Choroid plexus epithelial cell (primary cell): ENCODE data around the gene HTRA1.

Experiments
- DNase-seq: peaks from one replicate; pipeline ENCODE4 v3.0.0-alpha.2; 2010; ENCODE audit warnings: low read depth
- H3K4me3 ChIP-seq: 2 replicates; pipeline ENCODE4 v1.5.1; 2011; ENCODE audit warnings: low read depth, mild to moderate bottlenecking, control low read depth, low read length, moderate library complexity
- TF ChIP-seq, protein P1 (sequence below): conservative IDR thresholded peaks from 2 replicates; pipeline ENCODE4 v1.5.1; 2011; ENCODE audit warnings: low read depth, mild to moderate bottlenecking, control low read depth, inconsistent platforms, low read length, moderate library complexity

The HTRA1 gene

GRCh38 chr10:122459561-122460273 lies 1.6 kb upstream of the HTRA1 start:
- H3K4me3 ChIP-seq, result no peak overlapping the region
- TF ChIP-seq, protein P1, sequence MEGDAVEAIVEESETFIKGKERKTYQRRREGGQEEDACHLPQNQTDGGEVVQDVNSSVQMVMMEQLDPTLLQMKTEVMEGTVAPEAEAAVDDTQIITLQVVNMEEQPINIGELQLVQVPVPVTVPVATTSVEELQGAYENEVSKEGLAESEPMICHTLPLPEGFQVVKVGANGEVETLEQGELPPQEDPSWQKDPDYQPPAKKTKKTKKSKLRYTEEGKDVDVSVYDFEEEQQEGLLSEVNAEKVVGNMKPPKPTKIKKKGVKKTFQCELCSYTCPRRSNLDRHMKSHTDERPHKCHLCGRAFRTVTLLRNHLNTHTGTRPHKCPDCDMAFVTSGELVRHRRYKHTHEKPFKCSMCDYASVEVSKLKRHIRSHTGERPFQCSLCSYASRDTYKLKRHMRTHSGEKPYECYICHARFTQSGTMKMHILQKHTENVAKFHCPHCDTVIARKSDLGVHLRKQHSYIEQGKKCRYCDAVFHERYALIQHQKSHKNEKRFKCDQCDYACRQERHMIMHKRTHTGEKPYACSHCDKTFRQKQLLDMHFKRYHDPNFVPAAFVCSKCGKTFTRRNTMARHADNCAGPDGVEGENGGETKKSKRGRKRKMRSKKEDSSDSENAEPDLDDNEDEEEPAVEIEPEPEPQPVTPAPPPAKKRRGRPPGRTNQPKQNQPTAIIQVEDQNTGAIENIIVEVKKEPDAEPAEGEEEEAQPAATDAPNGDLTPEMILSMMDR, result no peak
- DNase-seq, result peak; percentile 82

DNA sequence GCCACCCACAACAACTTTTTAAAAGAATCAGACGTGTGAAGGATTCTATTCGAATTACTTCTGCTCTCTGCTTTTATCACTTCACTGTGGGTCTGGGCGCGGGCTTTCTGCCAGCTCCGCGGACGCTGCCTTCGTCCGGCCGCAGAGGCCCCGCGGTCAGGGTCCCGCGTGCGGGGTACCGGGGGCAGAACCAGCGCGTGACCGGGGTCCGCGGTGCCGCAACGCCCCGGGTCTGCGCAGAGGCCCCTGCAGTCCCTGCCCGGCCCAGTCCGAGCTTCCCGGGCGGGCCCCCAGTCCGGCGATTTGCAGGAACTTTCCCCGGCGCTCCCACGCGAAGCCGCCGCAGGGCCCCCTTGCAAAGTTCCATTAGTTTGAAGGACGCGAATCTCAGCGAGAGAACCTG lies 461 bp upstream of the HTRA1 start:
- DNase-seq, result peak; percentile 29
- peak overlapping the region; percentile 69 for H3K4me3 ChIP-seq
- TF ChIP-seq, protein P1, result no peak

GRCh38 chr10:122461729-122462532 lies 578 bp downstream of the HTRA1 start:
- TF ChIP-seq, protein P1, result no peak
- H3K4me3 ChIP-seq, result peak overlapping the region; percentile 69
- DNase-seq, result peak; percentile 32

DNA sequence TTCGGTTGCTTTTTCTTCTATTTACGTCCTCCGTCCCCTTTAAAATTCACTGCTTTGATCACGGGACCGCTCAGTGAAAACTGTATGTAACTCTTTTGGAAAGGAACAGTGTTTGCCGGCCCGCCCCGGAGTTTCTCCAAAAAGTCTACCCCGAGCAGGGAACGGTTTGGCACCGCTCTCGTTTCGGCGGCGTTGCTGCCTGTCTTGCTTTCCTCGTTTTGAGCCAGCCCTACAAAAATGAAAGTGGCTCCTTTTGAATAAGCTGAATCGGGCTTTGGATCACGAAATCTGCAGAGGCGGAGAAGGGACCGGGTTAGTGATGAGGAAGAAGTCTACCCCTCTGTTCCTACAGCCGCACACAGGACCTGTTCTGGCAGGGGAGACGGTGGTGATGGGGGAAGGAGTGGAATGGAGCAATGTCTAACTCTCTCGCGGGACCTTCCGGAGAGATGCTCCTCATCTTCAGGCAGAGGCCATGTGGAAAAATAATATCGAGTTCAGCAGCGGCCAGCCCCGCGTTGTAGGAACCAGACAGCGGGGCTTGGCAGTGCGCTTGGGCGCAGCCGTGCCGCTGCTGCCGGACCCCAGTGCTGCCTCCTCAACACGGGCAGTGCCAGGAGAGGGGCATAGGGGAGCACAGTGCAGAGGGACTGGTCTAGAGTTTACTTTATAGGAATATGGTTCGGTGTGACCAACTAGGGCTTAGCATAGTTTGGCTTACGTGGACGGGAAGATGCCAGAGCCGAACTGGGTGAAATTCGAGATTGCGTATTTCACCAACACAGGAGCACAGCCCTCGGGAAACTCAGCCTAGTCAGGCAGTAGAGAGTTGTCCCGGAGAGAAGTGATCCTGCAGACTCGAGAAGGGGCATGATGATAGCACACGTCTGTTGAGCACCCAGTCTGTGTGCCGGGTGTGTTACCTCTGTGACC lies 1.4 kb downstream of the HTRA1 start:
- DNase-seq, result peak; percentile 49
- TF ChIP-seq, protein P1, result no peak
- H3K4me3 ChIP-seq, result peak overlapping the region; percentile 69

DNA sequence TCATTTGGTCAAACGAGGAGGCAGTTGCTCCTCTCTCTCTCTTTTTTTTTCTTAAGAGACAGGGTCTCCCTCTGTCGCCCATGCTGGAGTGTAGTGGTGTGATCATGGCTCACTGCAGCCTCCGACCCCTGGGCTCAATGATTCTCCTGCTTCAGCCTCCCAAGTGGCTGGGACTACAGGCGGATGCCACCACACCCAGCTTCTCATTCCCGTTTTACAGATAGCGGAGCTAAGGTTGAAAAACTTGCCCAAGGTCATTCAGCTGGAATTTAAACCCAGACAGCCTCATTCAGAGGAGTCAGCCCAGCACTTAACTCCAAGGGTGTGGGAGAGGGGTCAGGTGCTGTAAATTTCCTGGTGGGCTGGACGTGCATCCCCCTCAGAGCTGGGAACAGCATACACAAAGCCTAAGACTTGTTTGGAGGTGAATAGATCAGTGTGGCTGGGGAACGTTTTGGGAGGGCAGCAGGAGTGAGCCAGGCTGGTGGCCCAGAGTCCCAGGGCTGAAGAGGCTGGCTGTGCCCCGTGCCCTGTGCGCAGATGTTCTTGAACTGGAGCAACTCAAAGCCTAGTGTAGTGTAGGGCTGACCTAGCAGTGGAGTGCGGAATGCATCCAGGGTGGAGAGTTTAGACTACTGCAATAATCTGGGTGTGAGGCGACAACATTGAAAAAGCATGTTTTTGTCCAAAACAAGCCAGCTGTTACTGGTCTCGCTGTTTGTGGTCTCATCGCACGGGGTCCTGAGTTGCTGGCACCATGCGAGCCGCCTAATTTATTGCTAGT lies 2.3 kb downstream of the HTRA1 start:
- no peak for DNase-seq
- peak overlapping the region; percentile 69 for H3K4me3 ChIP-seq
- TF ChIP-seq, protein P1, result no peak

GRCh38 chr10:122464250-122464510 lies 2.8 kb downstream of the HTRA1 start:
- TF ChIP-seq, protein P1, result no peak
- H3K4me3 ChIP-seq, result peak overlapping the region; percentile 4
- DNase-seq, result no peak
